HEK293T (cell line): ENCODE data around the gene C1orf210.

Source experiments
- BHLHE40 ChIP-seq: fragments of 450-650 bp; IDR thresholded peaks from 2 replicates; pipeline ENCODE4 v1.6.1; 2016; ENCODE audit warnings: mild to moderate bottlenecking, moderate library complexity, borderline replicate concordance
- CTBP1 ChIP-seq: fragments of 450-650 bp; IDR thresholded peaks from 2 replicates; pipeline ENCODE4 v1.6.1; 2016; ENCODE audit warnings: borderline replicate concordance
- ELF4 ChIP-seq: fragments of 450-650 bp; IDR thresholded peaks from 2 replicates; pipeline ENCODE4 v1.6.1; 2017; ENCODE audit warnings: antibody characterized with exemption
- FOXK2 ChIP-seq: fragments of 450-650 bp; IDR thresholded peaks from 2 replicates; pipeline ENCODE4 v1.6.1; 2016; ENCODE audit warnings: mild to moderate bottlenecking
- FOXM1 ChIP-seq: fragments of 450-650 bp; IDR thresholded peaks from 2 replicates; pipeline ENCODE4 v1.6.1; 2017; ENCODE audit warnings: mild to moderate bottlenecking, borderline replicate concordance
- L3MBTL2 ChIP-seq: fragments of 450-650 bp; conservative IDR thresholded peaks from 2 replicates; pipeline ENCODE4 v1.6.1; 2016; ENCODE audit warnings: mild to moderate bottlenecking
- SP1 ChIP-seq: fragments of 450-650 bp; IDR thresholded peaks from 2 replicates; pipeline ENCODE4 v1.6.1; 2017
- SUZ12 ChIP-seq: fragments of 450-650 bp; IDR thresholded peaks from 2 replicates; pipeline ENCODE4 v1.6.1; 2016; ENCODE audit warnings: mild to moderate bottlenecking

DNA sequence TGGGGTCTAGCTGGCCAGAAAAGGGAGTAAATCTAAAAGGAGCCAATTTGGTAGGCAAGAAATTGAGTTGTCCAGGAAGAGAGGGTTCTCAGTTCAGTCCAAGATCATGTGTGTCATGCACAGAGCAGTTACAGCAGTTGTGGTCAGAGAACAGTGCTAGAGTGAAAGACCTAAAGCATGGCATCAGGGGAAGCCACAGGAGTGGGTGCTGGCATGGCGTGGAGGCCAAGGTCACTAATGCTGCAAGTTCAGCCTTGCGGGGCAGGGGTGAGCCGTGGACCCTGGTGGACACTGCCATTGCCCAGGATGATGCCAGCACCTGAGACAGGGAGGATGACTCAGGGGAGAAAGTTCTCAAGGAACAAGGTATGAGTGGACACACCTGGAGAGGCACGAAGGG, 32.2 kb downstream of the C1orf210 start:
- TF ChIP-seq SP1 = no peak
- no peak for TF ChIP-seq ELF4
- no peak for TF ChIP-seq SUZ12
- no peak for TF ChIP-seq CTBP1
- TF ChIP-seq BHLHE40 = no peak
- no peak for TF ChIP-seq FOXM1
- TF ChIP-seq L3MBTL2 = no peak
- TF ChIP-seq FOXK2 = no peak
